HCT116 (cell line): Measurements from ENCODE around the gene AOAH.

Experiments
- CTCF ChIP-seq, 3 experiments: fragments of 200-600 bp in 1 of 3; sonication (generic) in 1 of 3; IDR thresholded peaks in 2 of 3; conservative IDR thresholded peaks in 1 of 3; 2 replicates each; pipeline ENCODE4 v1.5.1; 2012 to 2017; ENCODE audit warnings: low read depth in 2 of 3, low read length in 2 of 3, antibody characterized with exemption in 1 of 3, borderline replicate concordance in 1 of 3, control low read depth in 1 of 3, mild to moderate bottlenecking in 1 of 3, mixed read lengths in 1 of 3, mixed run types in 1 of 3, moderate library complexity in 1 of 3; ENCODE audit not compliant: insufficient read depth in 1 of 3
- ELF1 ChIP-seq: IDR thresholded peaks from 2 replicates; pipeline ENCODE4 v1.6.1; 2012; ENCODE audit warnings: low read depth, borderline replicate concordance
- EZH2 ChIP-seq: fragments of 200-600 bp; sonication (generic); IDR thresholded peaks from 2 replicates; pipeline ENCODE4 v1.6.1; 2017; ENCODE audit warnings: antibody characterized with exemption, mixed run types
- POLR2A ChIP-seq: IDR thresholded peaks from 2 replicates; pipeline ENCODE4 v1.7.0; 2011; ENCODE audit warnings: borderline replicate concordance; ENCODE audit not compliant: insufficient read depth, insufficient read length; ENCODE audit errors: extremely low read depth
- RAD21 ChIP-seq: IDR thresholded peaks from 2 replicates; pipeline ENCODE4 v1.6.1; 2012; ENCODE audit warnings: low read depth, mild to moderate bottlenecking
- SP1 ChIP-seq: IDR thresholded peaks from 2 replicates; pipeline ENCODE4 v1.6.1; 2012; ENCODE audit warnings: low read depth
- YY1 ChIP-seq: IDR thresholded peaks from 2 replicates; pipeline ENCODE4 v1.6.1; 2011; ENCODE audit warnings: low read length, low read depth, moderate library complexity, mild to moderate bottlenecking; ENCODE audit not compliant: insufficient replicate concordance; ENCODE audit errors: extremely low read depth

GRCh38 chr7:36668080-36668479, 56.2 kb downstream of the AOAH start:
- no peak for TF ChIP-seq CTCF (IDR thresholded peaks at IDR 0.05 in 2 of 3, conservative IDR thresholded peaks at IDR 0.05 in 1 of 3; ENCODE audit: borderline replicate concordance in 1 of 3, insufficient read depth in 1 of 3, low read depth in 2 of 3, low read length in 2 of 3)
- no peak for TF ChIP-seq YY1
- TF ChIP-seq EZH2 = no peak
- TF ChIP-seq SP1 = no peak
- TF ChIP-seq ELF1 = no peak
- TF ChIP-seq POLR2A = no peak
- no peak for TF ChIP-seq RAD21
